CD14-positive monocyte (primary cell): Measurements from ENCODE around the gene AMBP. TPM values are rescaled to one million over a fixed set of nuclear protein-coding genes. Genes with fewer than 3 reads are reported as not detected.

Source experiments
- DNase-seq, 3 donors: peaks; one replicate each; pipeline ENCODE4 v3.0.0-alpha.2; 2011 to 2022
- H2AFZ ChIP-seq: 2 replicates; pipeline ENCODE4 v1.6.0; 2012; ENCODE audit warnings: mild to moderate bottlenecking, low read depth, low read length, inconsistent platforms; ENCODE audit not compliant: insufficient read depth, poor library complexity, severe bottlenecking
- H3K27ac ChIP-seq, 2 donors: 1 replicate in 1 of 2; 2 replicates in 1 of 2; pipeline ENCODE4 v1.5.1; 2012 to 2013; ENCODE audit warnings: low read length in 2 of 2, control low read depth in 1 of 2, inconsistent platforms in 1 of 2, low read depth in 1 of 2, mild to moderate bottlenecking in 1 of 2
- H3K27me3 ChIP-seq, 2 donors: one replicate each; pipeline versions ENCODE4 v1.6.0 to v1.6.1; 2011 to 2013; ENCODE audit warnings: low read length in 2 of 2; ENCODE audit not compliant: control insufficient read depth in 2 of 2, insufficient read depth in 2 of 2
- H3K36me3 ChIP-seq, 2 donors: replicated peaks in 1 of 2; 1 replicate in 1 of 2; 2 replicates in 1 of 2; pipeline versions ENCODE4 v1.5.1 to v1.6.1; 2012 to 2013; ENCODE audit warnings: low read length in 2 of 2, control low read depth in 1 of 2, inconsistent platforms in 1 of 2, mild to moderate bottlenecking in 1 of 2; ENCODE audit not compliant: insufficient read depth in 2 of 2, control insufficient read depth in 1 of 2
- H3K4me1 ChIP-seq, 2 donors: 1 replicate in 1 of 2; 2 replicates in 1 of 2; pipeline versions ENCODE4 v1.5.1 to v1.6.1; 2012 to 2013; ENCODE audit warnings: low read length in 2 of 2, control low read depth in 1 of 2, inconsistent platforms in 1 of 2, mild to moderate bottlenecking in 1 of 2, moderate library complexity in 1 of 2; ENCODE audit not compliant: insufficient read depth in 2 of 2, control insufficient read depth in 1 of 2
- H3K4me2 ChIP-seq: replicated peaks from 2 replicates; pipeline ENCODE3; 2012; ENCODE audit warnings: low read length, moderate library complexity, mild to moderate bottlenecking; ENCODE audit not compliant: poor library complexity, severe bottlenecking; ENCODE audit errors: extremely low read depth
- H3K4me3 ChIP-seq, 3 experiments: fragments of 200-600 bp in 1 of 3; sonication (generic) in 1 of 3; replicated peaks in 1 of 3; 1 replicate in 2 of 3; 2 replicates in 1 of 3; pipeline ENCODE4 v1.5.1; 2011 to 2013; ENCODE audit warnings: low read length in 3 of 3, mild to moderate bottlenecking in 3 of 3, control low read depth in 2 of 3, low read depth in 2 of 3, inconsistent platforms in 1 of 3, moderate library complexity in 1 of 3
- H3K79me2 ChIP-seq: 2 replicates; pipeline ENCODE4 v1.6.0; 2012; ENCODE audit warnings: mild to moderate bottlenecking, control low read depth, inconsistent platforms, low read length, moderate library complexity; ENCODE audit not compliant: insufficient read depth
- H3K9ac ChIP-seq: 2 replicates; pipeline ENCODE4 v1.6.0; 2017; ENCODE audit warnings: low read length, mild to moderate bottlenecking; ENCODE audit not compliant: insufficient read depth, poor library complexity, severe bottlenecking
- H3K9me3 ChIP-seq, 2 donors: replicated peaks in 1 of 2; 1 replicate in 1 of 2; 2 replicates in 1 of 2; pipeline versions ENCODE4 v1.5.1 to v1.6.1; 2012 to 2013; ENCODE audit warnings: low read length in 2 of 2, control low read depth in 1 of 2; ENCODE audit not compliant: control insufficient read depth in 1 of 2, insufficient read depth in 1 of 2
- H4K20me1 ChIP-seq: 2 replicates; pipeline ENCODE4 v1.6.0; 2012; ENCODE audit warnings: mild to moderate bottlenecking, low read length, control low read depth, moderate library complexity; ENCODE audit not compliant: insufficient read depth
- H3K27ac Mint-ChIP-seq, 7 donors: one replicate each; pipeline ENCODE4 v1.8.0; 2020; ENCODE audit warnings: mild to moderate bottlenecking in 7 of 7, mixed read lengths in 7 of 7, moderate library complexity in 6 of 7, inconsistent platforms in 2 of 7
- H3K27me3 Mint-ChIP-seq, 3 donors: one replicate each; pipeline ENCODE4 v1.8.0; 2021 to 2022; ENCODE audit warnings: low read depth in 3 of 3, mild to moderate bottlenecking in 3 of 3, mixed read lengths in 3 of 3, moderate library complexity in 3 of 3, inconsistent platforms in 1 of 3
- H3K36me3 Mint-ChIP-seq, 2 donors: one replicate each; pipeline ENCODE4 v1.8.0; 2020; ENCODE audit warnings: mixed read lengths in 2 of 2, inconsistent platforms in 1 of 2, mild to moderate bottlenecking in 1 of 2
- H3K4me1 Mint-ChIP-seq: one replicate; pipeline ENCODE4 v1.8.0; 2020; ENCODE audit warnings: mild to moderate bottlenecking, mixed read lengths
- H3K4me3 Mint-ChIP-seq, 2 donors: one replicate each; pipeline ENCODE4 v1.8.0; 2020; ENCODE audit warnings: mild to moderate bottlenecking in 2 of 2, mixed read lengths in 2 of 2, moderate library complexity in 1 of 2
- H3K9me3 Mint-ChIP-seq, 7 donors: one replicate each; pipeline ENCODE4 v1.8.0; 2020 to 2022; ENCODE audit warnings: mixed read lengths in 7 of 7, mild to moderate bottlenecking in 6 of 7, moderate library complexity in 6 of 7, inconsistent platforms in 2 of 7
- CTCF ChIP-seq: fragments of 200-600 bp; IDR thresholded peaks from one replicate; pipeline ENCODE4 v1.8.0; 2022; ENCODE audit warnings: antibody characterized with exemption, mild to moderate bottlenecking
- WGBS: methylation state at CpG from one replicate; pipeline ENCODE4 v1.1.5; 2013; ENCODE audit warnings: missing lambda C conversion rate; ENCODE audit not compliant: insufficient coverage; 5-methylcytosine and 5-hydroxymethylcytosine counted together
- intact Hi-C, 2 donors: fragments of 100-400 bp; cut with micrococcal nuclease; formaldehyde crosslinking; loops; one replicate each; pipeline versions ENCODE4 v1.15.0 to v1.15.1; 2023
- polyA plus RNA-seq, 3 donors: library from polyadenylated mRNA; depleted of rRNA in 1 of 3; unstranded in 2 of 3; stranded (reverse) in 1 of 3; fragments of 300-500 nt in 2 of 3; fragments of >200 nt in 1 of 3; fragmentation: Illumina TruSeq in 2 of 3; gene quantifications; 1 replicate in 2 of 3; 2 replicates in 1 of 3; pipeline ENCODE4 v1.2.3, GENCODE V29; 2012 to 2021

Gene AMBP
- polyA plus RNA-seq, 3 donors, result not detected

GRCh38 chr9:114050646-114051045 lies 27.5 kb downstream of the AMBP start:
- Mint-ChIP-seq H3K36me3 (peaks cover 20 to 32% of the 10 kb centered on the region in 2 donors), H3K27me3 (peaks cover 0 to 2% (median 0%) of the 10 kb centered on the region in 3 donors), H3K27ac (no peak overlapping the region), H3K4me1 (no peaks in the 10 kb centered on the region), H3K9me3 (no peaks in the 10 kb centered on the region), H3K4me3 (no peak overlapping the region)
- H3K4me3 ChIP-seq, result no peak overlapping the region
- no peak for DNase-seq
- H3K36me3 ChIP-seq, result peaks cover 15 to 29% of the 10 kb centered on the region in 2 donors
- no peak overlapping the region for H2AFZ ChIP-seq
- H3K4me2 ChIP-seq, result no peak overlapping the region
- WGBS, result 90% methylated on average over 2 of the region's 6 CpGs
- H3K9ac ChIP-seq, result no peak overlapping the region
- intact Hi-C loops, result no loop called here
- no peaks in the 10 kb centered on the region for H4K20me1 ChIP-seq
- H3K27ac ChIP-seq, result no peak overlapping the region
- no peaks in the 10 kb centered on the region for H3K79me2 ChIP-seq
- H3K4me1 ChIP-seq, result no peaks in the 10 kb centered on the region
- H3K27me3 ChIP-seq, result no peaks in the 10 kb centered on the region
- no peak for TF ChIP-seq CTCF
- no peaks in the 10 kb centered on the region for H3K9me3 ChIP-seq

- Histone ChIP-seq H3K36me3 (peaks cover 15 to 29% of the 10 kb centered on the region in 2 donors), H3K27me3 (no peaks in the 10 kb centered on the region), H3K9me3 (no peaks in the 10 kb centered on the region), H3K27ac (no peak overlapping the region), H3K9ac (no peak overlapping the region), H3K79me2 (no peaks in the 10 kb centered on the region), H3K4me1 (no peaks in the 10 kb centered on the region), H3K4me2 (no peak overlapping the region), H2AFZ (no peak overlapping the region), H4K20me1 (no peaks in the 10 kb centered on the region), H3K4me3 (no peak overlapping the region)
- Mint-ChIP-seq H3K36me3 (peaks cover 20 to 32% of the 10 kb centered on the region in 2 donors), H3K27me3 (peaks cover 0 to 2% (median 0%) of the 10 kb centered on the region in 3 donors), H3K27ac (no peak overlapping the region), H3K4me3 (no peak overlapping the region), H3K9me3 (no peaks in the 10 kb centered on the region), H3K4me1 (no peaks in the 10 kb centered on the region)
- WGBS, result no CpG with 5 or more reads among the region's 11 CpGs
- TF ChIP-seq CTCF, result no peak
- DNase-seq, result no peak
- intact Hi-C loops, result no loop called here
Observed at GRCh38 chr9:114050226-114050568, 27.9 kb downstream of the AMBP start.
